ENCODE measurements around the gene PHLDA1.
"Not testable (repeated sequence)": the region's sequence is repeated elsewhere in the genome, so short reads cannot be mapped to it uniquely, and the experiment has no call there.

PHLDA1 gene

DNA sequence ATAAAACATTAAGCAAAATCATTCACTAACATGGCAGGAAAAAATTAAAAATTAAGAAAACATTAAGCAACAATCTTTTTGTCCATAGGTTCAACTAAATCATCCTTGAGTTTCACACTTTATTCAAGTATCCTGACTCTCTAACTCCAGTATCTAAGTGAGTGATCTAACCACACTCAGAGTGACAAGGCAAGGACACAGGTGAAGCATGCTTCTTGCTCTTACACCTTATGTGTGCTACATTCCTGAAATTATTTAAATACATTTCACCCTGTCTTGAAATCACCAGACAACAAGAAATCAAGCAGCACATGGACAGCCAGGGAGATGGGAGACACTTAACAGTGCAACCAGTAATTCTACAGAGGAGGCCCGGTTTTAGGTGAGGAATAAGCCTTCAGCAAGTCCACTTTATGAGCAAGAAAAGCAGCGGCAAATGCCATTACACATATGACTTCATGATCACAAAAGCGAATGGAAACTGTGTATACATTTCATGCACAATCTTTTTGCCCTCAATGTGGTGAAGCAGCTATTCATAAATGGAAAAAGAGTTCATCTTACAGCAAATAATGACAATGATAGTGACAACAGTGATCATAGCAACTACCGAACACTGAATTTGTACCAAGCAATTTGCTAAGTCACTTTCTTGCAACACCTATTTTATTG, 37.4 kb downstream of the PHLDA1 start:
- DNase-seq: no peak
- peak overlapping the region; percentile 92 for H3K27ac Mint-ChIP-seq
- H3K4me3 Mint-ChIP-seq: peak overlapping the region; percentile 30
- peaks cover 66% of the 10 kb centered on the region for H3K4me1 Mint-ChIP-seq
- H3K27me3 Mint-ChIP-seq: peaks cover 1% of the 10 kb centered on the region
- peaks cover 9% of the 10 kb centered on the region for H3K9me3 Mint-ChIP-seq
- no peaks in the 10 kb centered on the region for H3K36me3 Mint-ChIP-seq (ENCODE audit: low read depth)
- ATAC-seq: peak; percentile 87

DNA sequence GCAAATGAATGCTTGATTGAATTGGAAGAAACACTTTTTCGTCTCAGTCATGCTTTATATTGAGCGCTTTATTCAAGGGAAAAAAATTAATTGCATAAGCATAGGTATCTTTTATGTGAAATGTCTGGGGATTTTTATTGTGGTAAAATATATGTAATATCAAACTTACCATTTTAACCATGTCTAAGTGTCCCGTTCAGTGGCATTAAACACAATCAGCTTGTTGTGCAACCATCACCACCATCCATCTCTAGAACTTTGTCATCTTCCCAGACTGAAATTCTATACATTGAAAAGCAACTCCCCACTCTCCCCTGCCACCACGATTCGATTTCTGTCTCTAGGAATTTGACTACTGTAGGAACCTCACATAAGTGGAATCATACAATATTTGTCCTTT, 39.8 kb downstream of the PHLDA1 start:
- Mint-ChIP-seq H3K4me3 (no peak overlapping the region), H3K36me3 (ENCODE audit: low read depth) (peaks cover 7% of the 10 kb centered on the region), H3K9me3 (peaks cover 9% of the 10 kb centered on the region), H3K27ac (no peak overlapping the region), H3K4me1 (peaks cover 59% of the 10 kb centered on the region), H3K27me3 (peaks cover 1% of the 10 kb centered on the region)
- ATAC-seq (no peak), DNase-seq (no peak)

DNA sequence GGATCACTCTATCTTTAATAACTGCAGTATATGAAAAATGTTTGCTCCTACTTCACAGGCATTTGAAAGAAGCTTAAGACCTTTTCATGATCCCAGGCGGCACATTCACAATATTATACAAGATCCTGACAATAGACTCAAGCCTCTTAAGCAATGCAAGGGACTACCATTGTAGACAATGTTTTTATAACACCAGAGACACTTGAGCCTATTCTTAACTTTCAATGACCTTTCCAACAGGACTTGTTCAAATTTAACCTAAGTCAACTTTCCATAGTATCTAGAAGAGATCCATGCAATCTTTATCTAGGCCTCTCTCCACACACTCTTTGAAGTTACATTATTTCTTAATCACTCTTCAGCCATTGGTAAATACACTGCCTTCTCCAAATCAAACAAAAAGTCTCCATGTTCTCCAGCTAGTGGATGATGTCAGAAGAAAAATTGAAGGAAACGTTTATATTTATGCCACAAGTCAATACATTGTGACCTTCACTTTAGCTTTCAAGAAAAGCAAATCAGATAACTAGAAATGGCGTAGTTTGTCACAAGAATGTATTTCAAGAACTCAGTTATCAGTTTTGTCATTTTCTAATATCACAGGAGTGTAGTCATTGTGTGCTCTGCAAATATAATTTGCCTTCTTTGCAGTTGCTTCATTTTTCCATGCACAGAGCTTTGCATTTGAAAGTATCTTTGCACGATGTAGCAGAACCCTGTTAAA, 41.2 kb downstream of the PHLDA1 start:
- DNase-seq (no peak), ATAC-seq (no peak)
- no peak overlapping the region for H3K4me3 Mint-ChIP-seq
- H3K9me3 Mint-ChIP-seq: peaks cover 9% of the 10 kb centered on the region
- H3K36me3 Mint-ChIP-seq (ENCODE audit: low read depth): peaks cover 7% of the 10 kb centered on the region
- no peak overlapping the region for H3K27ac Mint-ChIP-seq
- peaks cover 61% of the 10 kb centered on the region for H3K4me1 Mint-ChIP-seq
- peaks cover 1% of the 10 kb centered on the region for H3K27me3 Mint-ChIP-seq

DNA sequence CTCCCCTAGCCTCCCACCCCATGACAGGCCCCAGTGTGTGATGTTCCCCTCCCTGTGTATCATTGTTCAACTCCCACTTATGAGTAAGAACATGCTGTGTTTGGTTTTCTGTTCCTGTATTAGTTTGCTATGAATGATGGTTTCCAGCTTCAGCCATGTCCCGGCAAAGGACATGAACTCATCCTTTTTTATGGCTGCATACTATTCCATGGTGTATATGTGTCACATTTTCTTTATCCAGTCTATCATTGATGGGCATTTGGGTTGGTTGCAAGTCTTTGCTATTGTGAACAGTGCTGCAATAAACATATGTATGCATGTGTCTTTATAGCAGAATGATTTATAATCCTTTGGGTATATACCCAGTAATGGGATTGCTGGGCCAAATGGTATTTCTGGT, 43.9 kb downstream of the PHLDA1 start:
- H3K9me3 Mint-ChIP-seq; H3K27ac Mint-ChIP-seq; H3K27me3 Mint-ChIP-seq; H3K36me3 Mint-ChIP-seq (ENCODE audit: low read depth); H3K4me3 Mint-ChIP-seq; DNase-seq; ATAC-seq: not testable (repeated sequence)
- H3K4me1 Mint-ChIP-seq: peaks cover 61% of the 10 kb centered on the region

DNA sequence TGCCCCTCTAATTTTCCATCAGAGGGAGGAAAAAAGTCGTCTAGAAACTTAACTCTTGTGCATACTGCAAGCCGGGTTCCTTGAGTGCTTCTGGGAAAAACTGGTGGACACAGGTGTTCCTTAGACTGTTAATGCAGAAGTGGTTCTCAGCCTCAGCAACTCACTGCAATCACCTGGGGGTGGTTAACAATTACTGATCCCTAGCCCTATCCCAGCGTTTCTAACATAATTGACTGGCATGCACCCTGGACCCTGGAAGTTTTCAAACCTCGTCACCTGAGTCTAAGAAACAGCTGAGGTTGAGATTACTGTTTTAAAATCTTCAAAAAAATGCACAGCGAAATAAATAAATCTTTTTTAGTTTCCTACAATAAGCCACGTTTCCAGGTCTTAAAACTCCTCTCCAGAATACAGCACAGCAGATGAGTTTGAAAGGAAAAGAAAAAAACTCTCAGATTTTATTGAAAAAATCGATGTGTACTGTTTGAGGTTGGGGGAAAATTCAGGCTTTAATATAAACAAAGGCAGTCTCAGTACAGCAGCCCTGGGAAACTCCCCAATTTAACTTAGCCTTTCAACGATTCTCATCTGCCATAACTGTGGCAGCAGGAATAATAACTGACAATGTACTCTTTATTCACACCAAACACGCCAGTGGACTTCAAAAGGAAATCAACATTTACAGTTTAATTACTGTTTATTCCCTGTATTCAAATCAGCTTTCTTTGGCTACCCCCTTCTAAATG, 45.4 kb downstream of the PHLDA1 start:
- Mint-ChIP-seq H3K27ac (no peak overlapping the region), H3K36me3 (ENCODE audit: low read depth) (peaks cover 7% of the 10 kb centered on the region), H3K27me3 (no peaks in the 10 kb centered on the region), H3K9me3 (peaks cover 9% of the 10 kb centered on the region), H3K4me1 (peaks cover 63% of the 10 kb centered on the region), H3K4me3 (no peak overlapping the region)
- ATAC-seq: peak; percentile 41
- DNase-seq: no peak

DNA sequence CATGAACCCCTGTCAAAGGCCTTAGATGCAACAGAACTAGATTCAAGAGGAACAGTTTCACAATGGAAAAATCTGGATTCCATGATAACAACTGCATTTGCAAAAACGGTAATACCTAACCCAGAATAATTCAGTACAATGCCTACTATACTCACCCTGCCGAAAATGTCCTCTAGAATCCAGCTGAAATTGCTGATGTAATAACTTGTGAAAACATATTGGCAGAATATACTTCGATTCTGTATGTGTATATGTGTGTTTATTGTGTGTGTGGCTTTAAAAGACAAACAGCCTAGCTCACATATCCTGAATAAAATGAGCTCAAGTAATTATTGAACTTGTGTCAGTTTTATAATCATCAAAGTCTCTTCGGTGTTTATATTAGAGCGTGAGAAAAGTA, 46.0 kb downstream of the PHLDA1 start:
- peaks cover 7% of the 10 kb centered on the region for H3K36me3 Mint-ChIP-seq (ENCODE audit: low read depth)

DNA sequence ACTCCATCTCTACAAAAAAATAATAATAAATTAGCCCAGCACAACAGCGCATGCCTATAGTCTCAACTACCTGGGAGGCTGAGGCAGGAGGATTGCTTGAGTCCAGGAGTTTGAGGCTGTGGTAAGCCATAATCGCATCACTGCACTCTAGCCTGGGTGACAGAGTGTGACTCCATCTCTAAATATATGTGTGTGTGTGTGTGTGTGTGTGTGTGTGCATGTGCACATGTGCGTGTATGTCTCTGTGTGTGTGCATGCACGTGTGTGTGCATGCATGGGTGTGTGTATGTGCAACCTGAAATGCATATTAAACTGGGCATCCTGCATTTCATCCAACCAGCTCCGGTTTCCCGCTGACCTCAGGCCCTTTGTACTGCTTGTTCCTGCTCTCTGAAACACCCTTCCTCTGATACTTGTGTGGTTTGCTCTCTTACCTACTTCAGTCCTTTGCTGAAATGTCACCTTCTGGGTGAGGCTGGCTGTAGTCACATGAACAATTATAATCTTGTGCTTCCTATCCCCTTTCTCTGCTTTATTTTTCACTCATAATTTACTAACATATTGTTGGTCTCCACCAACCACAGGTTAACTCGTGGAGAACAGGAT, 46.9 kb downstream of the PHLDA1 start:
- DNase-seq (no peak), ATAC-seq (peak; percentile 76)
- peaks cover 7% of the 10 kb centered on the region for H3K36me3 Mint-ChIP-seq (ENCODE audit: low read depth)
- no peak overlapping the region for H3K4me3 Mint-ChIP-seq
- H3K27me3 Mint-ChIP-seq: no peaks in the 10 kb centered on the region
- H3K27ac Mint-ChIP-seq: peak overlapping the region; percentile 67
- peaks cover 2% of the 10 kb centered on the region for H3K9me3 Mint-ChIP-seq
- H3K4me1 Mint-ChIP-seq: peaks cover 69% of the 10 kb centered on the region

More for the DNA sequence above, 46.0 kb downstream of the PHLDA1 start:
- Mint-ChIP-seq H3K4me1 (peaks cover 67% of the 10 kb centered on the region), H3K27ac (no peak overlapping the region), H3K4me3 (no peak overlapping the region), H3K9me3 (peaks cover 9% of the 10 kb centered on the region), H3K27me3 (no peaks in the 10 kb centered on the region)
- DNase-seq: no peak
- ATAC-seq: no peak

DNA sequence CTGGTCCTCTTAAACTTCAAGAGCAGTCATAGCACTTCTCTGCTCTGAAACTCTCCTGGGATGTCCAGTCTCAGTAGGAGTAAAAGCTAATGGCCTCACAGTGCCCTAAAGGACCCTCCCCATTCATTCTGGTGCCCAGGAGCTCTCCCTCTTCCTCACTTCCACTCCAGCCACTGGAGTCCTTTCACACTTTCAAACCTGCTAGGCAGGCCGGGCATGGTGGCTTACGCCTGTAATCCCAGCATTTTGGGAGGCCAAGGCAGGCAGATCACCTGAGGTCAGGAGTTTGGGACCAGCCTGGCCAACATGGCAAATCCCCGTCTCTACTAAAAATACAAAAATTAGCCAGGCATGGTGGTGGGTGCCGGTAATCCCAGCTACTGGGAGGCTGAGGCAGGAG, 47.7 kb downstream of the PHLDA1 start:
- H3K27ac Mint-ChIP-seq, ATAC-seq: not testable (repeated sequence)
- peaks cover 77% of the 10 kb centered on the region for H3K4me1 Mint-ChIP-seq

DNA sequence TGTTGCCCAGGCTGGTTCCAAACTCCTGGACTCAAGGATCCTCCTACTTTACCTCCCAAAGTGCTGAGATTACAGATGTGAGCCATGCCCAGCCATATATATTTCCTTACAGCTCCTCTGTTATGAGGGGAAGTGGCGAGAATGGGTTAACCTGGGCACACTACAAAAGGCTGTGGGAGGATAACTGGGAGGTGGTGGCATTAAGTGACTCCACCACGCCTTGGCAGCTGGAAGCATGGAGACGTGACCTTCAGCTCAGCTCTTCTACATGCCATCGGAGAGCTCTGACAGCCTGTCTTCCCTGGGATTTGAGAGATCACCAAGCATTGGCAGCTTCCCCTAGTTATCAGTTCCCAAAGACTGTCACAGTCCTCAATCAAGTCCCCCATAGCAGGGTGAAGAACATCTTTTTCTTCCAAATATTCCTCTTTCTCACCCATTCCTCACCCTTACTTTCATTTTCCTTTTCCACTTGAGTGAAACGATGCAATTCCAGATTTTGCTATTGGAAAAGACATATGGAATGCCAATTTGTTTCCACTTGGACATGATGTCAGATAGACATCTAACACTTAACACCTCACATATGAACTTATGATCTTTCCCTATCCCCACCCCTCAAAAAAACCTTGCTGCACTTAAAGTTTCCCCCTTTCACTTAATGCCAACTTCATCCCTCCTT, 48.5 kb downstream of the PHLDA1 start:
- no peak overlapping the region for H3K4me3 Mint-ChIP-seq
- no peaks in the 10 kb centered on the region for H3K36me3 Mint-ChIP-seq (ENCODE audit: low read depth)
- no peaks in the 10 kb centered on the region for H3K9me3 Mint-ChIP-seq
- H3K27me3 Mint-ChIP-seq: no peaks in the 10 kb centered on the region
- ATAC-seq (no peak), DNase-seq (no peak)
- peaks cover 84% of the 10 kb centered on the region for H3K4me1 Mint-ChIP-seq
- no peak overlapping the region for H3K27ac Mint-ChIP-seq

More for the DNA sequence above, 47.7 kb downstream of the PHLDA1 start:
- DNase-seq; H3K27me3 Mint-ChIP-seq; H3K36me3 Mint-ChIP-seq (ENCODE audit: low read depth); H3K9me3 Mint-ChIP-seq; H3K4me3 Mint-ChIP-seq: not testable (repeated sequence)

DNA sequence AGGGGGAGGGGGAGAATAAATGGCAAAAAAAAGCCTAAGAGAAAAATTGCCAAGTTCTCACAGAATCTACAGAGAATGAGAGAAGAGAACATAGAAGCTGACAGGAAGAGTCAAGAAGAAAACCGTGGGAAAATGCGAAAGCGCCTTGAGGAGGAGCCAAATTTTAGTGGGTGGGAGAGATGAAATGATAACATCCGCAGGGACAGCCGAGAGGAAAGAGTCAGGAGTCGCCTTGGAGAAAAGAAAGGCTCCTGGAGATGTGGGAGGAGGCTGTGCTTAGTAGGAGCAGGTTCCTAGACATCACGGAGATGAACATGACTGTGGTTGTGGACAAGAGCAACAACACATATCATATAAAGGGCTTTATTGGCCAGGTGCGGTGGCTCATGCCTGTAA, 49.4 kb downstream of the PHLDA1 start:
- no peak overlapping the region for H3K4me3 Mint-ChIP-seq

DNA sequence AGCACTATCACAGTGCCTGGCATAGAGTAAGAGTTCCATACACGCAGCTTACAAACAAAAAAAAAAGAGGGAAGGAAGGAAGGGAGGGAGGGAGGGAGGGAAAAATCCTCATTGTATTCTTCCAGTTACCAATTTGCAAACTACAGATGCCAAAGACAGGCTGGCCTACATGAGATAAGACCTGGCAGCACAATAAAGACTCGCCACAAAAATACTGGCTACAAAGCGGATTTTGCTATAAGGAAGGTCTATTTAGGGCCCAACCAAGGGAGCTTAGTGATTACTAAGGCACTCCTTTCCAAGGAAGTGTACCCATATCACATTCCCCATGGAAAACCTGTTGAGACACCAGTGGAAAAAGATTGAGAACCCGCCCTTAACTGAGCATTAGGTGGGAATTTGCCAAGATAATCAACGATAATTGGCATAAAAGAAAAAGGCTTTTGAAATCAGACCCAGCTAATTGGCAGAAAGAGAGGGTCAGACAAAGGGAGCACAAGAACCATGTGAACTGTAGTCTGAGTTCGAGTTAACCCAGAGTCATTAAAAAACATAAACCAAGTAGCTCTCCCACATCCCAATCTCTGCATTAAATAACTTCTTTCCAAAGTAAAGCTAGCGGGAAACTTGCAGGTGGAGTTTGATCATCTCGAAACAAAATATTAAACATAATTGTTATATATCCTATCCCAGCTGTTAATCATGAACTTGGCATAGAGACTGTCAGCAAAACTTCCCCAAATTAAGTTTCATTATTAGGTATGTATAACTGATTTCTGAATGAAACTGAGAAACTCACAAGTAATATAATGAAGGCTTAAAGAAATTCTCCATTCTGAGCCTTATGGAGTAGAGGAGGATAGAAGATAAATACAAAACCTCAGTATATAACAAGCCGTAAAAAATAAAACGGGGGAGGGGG, 50.1 kb downstream of the PHLDA1 start:
- no peak for ATAC-seq
- peaks cover 91% of the 10 kb centered on the region for H3K4me1 Mint-ChIP-seq
- no peak overlapping the region for H3K4me3 Mint-ChIP-seq
- H3K36me3 Mint-ChIP-seq (ENCODE audit: low read depth): no peaks in the 10 kb centered on the region
- H3K27ac Mint-ChIP-seq: peak overlapping the region; percentile 33
- H3K27me3 Mint-ChIP-seq: no peaks in the 10 kb centered on the region
- DNase-seq: no peak
- H3K9me3 Mint-ChIP-seq: no peaks in the 10 kb centered on the region

More for the DNA sequence above, 49.4 kb downstream of the PHLDA1 start:
- no peak for DNase-seq
- Mint-ChIP-seq H3K27ac (peak overlapping the region; percentile 33), H3K36me3 (ENCODE audit: low read depth) (no peaks in the 10 kb centered on the region), H3K4me1 (peaks cover 89% of the 10 kb centered on the region), H3K27me3 (no peaks in the 10 kb centered on the region), H3K9me3 (no peaks in the 10 kb centered on the region)
- no peak for ATAC-seq

DNA sequence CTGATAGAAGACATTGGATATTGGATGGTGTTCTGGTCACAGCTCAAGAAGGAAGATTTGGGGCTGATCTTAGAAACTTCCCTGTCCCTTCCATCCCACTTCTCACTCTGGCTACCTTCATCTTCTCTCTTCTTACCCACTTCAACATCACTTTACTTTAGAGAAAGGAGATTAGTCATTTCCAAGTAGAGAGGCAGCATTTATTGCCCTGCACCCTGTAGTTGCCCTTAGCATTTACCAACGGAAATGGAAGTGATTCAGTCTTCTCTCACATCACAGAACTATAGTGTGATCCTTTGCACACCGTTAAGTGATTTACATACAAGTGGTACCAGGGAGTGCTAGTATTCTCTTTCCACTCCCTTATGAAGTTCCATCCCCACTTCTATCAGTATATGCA, 52.4 kb downstream of the PHLDA1 start:
- H3K4me1 Mint-ChIP-seq: peaks cover 87% of the 10 kb centered on the region
- H3K27ac Mint-ChIP-seq: peak overlapping the region; percentile 100
- DNase-seq (no peak), ATAC-seq (peak; percentile 86)
- peak overlapping the region; percentile 76 for H3K4me3 Mint-ChIP-seq
- no peaks in the 10 kb centered on the region for H3K36me3 Mint-ChIP-seq (ENCODE audit: low read depth)
- H3K27me3 Mint-ChIP-seq: no peaks in the 10 kb centered on the region
- no peaks in the 10 kb centered on the region for H3K9me3 Mint-ChIP-seq

DNA sequence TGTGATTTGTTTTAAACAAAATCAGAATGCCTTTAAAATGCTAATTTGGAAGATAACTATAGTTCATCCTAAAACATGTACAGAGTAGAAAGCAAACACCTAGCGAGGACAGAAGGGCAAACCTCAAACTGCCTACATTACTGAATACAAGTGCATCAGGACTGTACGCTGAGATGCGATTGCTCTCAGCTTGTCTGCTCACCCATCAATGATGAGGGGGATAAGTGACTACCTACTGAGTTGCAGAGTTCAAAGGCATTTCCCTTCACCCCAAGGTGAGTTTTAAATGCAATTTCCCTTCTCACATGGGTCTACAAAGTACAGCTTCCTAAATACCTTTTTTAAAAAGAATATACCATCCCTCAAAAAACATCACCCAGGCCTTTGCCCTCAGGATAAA, 52.9 kb downstream of the PHLDA1 start:
- Mint-ChIP-seq H3K27ac (peak overlapping the region; percentile 100), H3K9me3 (no peaks in the 10 kb centered on the region), H3K4me1 (peaks cover 88% of the 10 kb centered on the region), H3K36me3 (ENCODE audit: low read depth) (no peaks in the 10 kb centered on the region), H3K27me3 (no peaks in the 10 kb centered on the region), H3K4me3 (peak overlapping the region; percentile 76)
- ATAC-seq: peak; percentile 74
- DNase-seq: peak; percentile 34

All from activated naive CD8-positive, alpha-beta T cell treated with anti-CD3 and anti-CD28 coated beads, Interleukin-2, amount 50 U/mL, for 24 hours (primary cell).